ENCODE data around the gene PITHD1.

DNA sequence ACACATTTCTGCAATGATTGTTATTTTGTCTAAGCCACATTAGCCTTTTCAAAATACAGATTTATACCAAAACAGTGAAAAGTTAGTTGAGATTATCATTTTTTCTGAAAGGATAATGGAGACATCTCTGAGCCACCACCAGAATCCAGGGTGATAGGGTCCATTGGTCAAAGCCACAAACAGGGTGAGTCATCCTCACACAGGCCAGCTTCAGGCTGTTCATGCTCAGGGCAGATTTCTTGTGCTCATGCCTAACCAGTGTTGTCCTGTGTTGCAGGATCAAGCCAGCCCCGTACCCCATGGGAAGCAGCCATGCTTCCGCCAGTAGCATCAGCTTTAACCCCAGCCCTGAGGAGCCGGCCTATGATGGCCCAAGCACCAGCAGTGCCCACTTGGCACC is 21.5 kb upstream of the PITHD1 start:
- TF ChIP-seq POLR2A (IDR thresholded peaks at IDR 0.05; ENCODE audit: low read depth, low read length) = no peak
- TF ChIP-seq POLR2AphosphoS5 (IDR thresholded peaks at IDR 0.05; ENCODE audit: low read depth, low read length) = no peak
- TF ChIP-seq POU2F2 (IDR thresholded peaks at IDR 0.05; ENCODE audit: low read depth, low read length) = no peak
- no peak for TF ChIP-seq PAX5 (IDR thresholded peaks at IDR 0.05; ENCODE audit: insufficient read depth, low read length, severe bottlenecking)
- no peak for TF ChIP-seq TAF1 (IDR thresholded peaks at IDR 0.05; ENCODE audit: low read depth, low read length)
- TF ChIP-seq SPI1 (IDR thresholded peaks at IDR 0.05; ENCODE audit: low read depth, low read length) = no peak
